Right atrium auricular region (tissue), 2 donors: ENCODE results near the gene GPR31. TPM values are rescaled to one million over a fixed set of nuclear protein-coding genes. Genes with fewer than 3 reads are reported as not detected.

Experiments
- DNase-seq: peaks from one replicate; pipeline ENCODE4 v3.0.0-alpha.2; 2019; ENCODE audit warnings: low spot score
- H3K27ac ChIP-seq, 2 donors: fragments of 200-600 bp; sonication (generic); 1 replicate in 1 of 2; 2 replicates in 1 of 2; pipeline ENCODE4 v1.5.1; 2016 to 2019
- H3K27me3 ChIP-seq, 2 donors: fragments of 200-600 bp; sonication (generic); one replicate each; pipeline versions ENCODE4 v1.5.1 to v1.6.0; 2017 to 2019
- H3K36me3 ChIP-seq: fragments of 200-600 bp; sonication (generic); one replicate; pipeline ENCODE4 v1.5.1; 2016
- H3K4me1 ChIP-seq, 2 donors: fragments of 200-600 bp; sonication (generic); one replicate each; pipeline versions ENCODE4 v1.5.1 to v1.6.0; 2017 to 2019
- H3K4me3 ChIP-seq, 2 donors: fragments of 200-600 bp; sonication (generic); 1 replicate in 1 of 2; 2 replicates in 1 of 2; pipeline ENCODE4 v1.5.1; 2017 to 2019; ENCODE audit warnings: mild to moderate bottlenecking in 1 of 2, moderate library complexity in 1 of 2
- H3K9me3 ChIP-seq, 2 donors: fragments of 200-600 bp; sonication (generic); one replicate each; pipeline ENCODE4 v1.5.1; 2019
- total RNA-seq, 2 donors: library from RNA; depleted of rRNA; stranded (reverse); fragments of >200 nt; gene quantifications; one replicate each; pipeline ENCODE4 v1.1.0, GENCODE V29; 2016
- TF ChIP-seq, protein P1 (sequence below), 2 donors: fragments of 200-600 bp; sonication (generic); IDR thresholded peaks; one replicate each; pipeline ENCODE4 v1.5.1; 2019; ENCODE audit warnings: antibody characterized with exemption in 2 of 2

The GPR31 gene
- total RNA-seq, 2 donors from 2014 or later: not detected

DNA sequence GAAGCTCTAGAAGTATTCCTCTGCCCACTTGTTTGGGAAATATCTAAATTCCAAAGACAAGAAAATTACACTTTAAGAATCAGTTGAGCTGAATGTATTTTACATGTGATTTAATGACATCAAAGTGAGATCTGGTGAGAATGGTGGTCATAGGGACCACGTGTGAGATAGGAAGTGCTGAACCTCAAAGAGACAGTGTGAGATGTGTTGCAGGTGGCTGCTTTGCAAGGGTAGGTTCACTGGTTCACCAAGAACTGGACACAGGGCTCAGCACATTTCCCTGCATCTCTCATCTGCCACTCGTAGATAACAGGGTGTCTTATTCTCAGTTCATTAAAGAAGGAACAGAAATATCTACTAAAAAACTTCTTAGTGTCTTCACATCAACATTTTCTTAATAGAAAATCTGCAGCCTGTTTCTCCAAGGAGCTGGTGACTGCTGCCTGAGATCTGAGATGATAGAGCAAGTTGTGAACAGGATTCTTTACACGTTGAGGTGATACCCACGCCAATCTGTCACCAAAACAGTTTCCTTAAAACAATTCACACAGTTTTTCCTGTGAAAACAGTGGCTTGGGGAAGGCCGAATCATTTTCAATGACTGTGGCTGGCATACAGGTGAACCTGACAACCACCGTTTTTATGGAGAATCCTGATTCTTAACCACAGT, 27.6 kb downstream of the GPR31 start:
- H3K4me3 ChIP-seq: no peak overlapping the region
- TF ChIP-seq, protein P1, sequence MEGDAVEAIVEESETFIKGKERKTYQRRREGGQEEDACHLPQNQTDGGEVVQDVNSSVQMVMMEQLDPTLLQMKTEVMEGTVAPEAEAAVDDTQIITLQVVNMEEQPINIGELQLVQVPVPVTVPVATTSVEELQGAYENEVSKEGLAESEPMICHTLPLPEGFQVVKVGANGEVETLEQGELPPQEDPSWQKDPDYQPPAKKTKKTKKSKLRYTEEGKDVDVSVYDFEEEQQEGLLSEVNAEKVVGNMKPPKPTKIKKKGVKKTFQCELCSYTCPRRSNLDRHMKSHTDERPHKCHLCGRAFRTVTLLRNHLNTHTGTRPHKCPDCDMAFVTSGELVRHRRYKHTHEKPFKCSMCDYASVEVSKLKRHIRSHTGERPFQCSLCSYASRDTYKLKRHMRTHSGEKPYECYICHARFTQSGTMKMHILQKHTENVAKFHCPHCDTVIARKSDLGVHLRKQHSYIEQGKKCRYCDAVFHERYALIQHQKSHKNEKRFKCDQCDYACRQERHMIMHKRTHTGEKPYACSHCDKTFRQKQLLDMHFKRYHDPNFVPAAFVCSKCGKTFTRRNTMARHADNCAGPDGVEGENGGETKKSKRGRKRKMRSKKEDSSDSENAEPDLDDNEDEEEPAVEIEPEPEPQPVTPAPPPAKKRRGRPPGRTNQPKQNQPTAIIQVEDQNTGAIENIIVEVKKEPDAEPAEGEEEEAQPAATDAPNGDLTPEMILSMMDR (IDR thresholded peaks at IDR 0.05): no peak
- DNase-seq: no peak
- H3K27ac ChIP-seq: no peak overlapping the region
- no peaks in the 10 kb centered on the region for H3K9me3 ChIP-seq
- H3K4me1 ChIP-seq: no peaks in the 10 kb centered on the region
- no peaks in the 10 kb centered on the region for H3K27me3 ChIP-seq
- H3K36me3 ChIP-seq: no peaks in the 10 kb centered on the region

- Histone ChIP-seq H3K9me3 (no peaks in the 10 kb centered on the region), H3K27ac (no peak overlapping the region), H3K4me3 (no peak overlapping the region), H3K36me3 (no peaks in the 10 kb centered on the region), H3K27me3 (no peaks in the 10 kb centered on the region), H3K4me1 (no peaks in the 10 kb centered on the region)
- no peak for DNase-seq
- TF ChIP-seq, protein P1 (IDR thresholded peaks at IDR 0.05): no peak
Observed at GRCh38 chr6:167129562-167129961, 28.2 kb downstream of the GPR31 start.

DNA sequence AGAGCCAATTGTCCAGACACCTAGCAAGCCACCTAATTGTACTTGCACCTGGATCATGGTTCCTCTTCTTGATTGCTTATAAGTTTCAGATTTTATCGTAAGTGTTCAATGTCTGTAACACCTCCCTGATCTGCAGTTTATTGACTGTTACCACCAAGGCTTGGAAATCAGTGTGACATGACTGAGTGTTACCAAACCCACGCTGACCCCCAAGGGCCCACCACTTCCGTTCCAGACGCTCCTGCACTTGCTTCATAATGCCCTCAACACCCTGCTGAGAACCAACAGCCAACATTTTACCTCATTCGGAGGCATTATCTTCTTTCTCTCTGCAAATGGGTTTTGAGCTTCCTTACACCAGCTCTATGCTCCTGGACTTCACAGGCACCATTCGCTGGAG, 28.6 kb downstream of the GPR31 start:
- no peak overlapping the region for H3K27ac ChIP-seq
- no peak for DNase-seq
- H3K4me3 ChIP-seq: no peak overlapping the region
- H3K27me3 ChIP-seq: no peaks in the 10 kb centered on the region
- no peaks in the 10 kb centered on the region for H3K36me3 ChIP-seq
- TF ChIP-seq, protein P1 (IDR thresholded peaks at IDR 0.05): no peak
- no peaks in the 10 kb centered on the region for H3K4me1 ChIP-seq
- H3K9me3 ChIP-seq: no peaks in the 10 kb centered on the region

DNA sequence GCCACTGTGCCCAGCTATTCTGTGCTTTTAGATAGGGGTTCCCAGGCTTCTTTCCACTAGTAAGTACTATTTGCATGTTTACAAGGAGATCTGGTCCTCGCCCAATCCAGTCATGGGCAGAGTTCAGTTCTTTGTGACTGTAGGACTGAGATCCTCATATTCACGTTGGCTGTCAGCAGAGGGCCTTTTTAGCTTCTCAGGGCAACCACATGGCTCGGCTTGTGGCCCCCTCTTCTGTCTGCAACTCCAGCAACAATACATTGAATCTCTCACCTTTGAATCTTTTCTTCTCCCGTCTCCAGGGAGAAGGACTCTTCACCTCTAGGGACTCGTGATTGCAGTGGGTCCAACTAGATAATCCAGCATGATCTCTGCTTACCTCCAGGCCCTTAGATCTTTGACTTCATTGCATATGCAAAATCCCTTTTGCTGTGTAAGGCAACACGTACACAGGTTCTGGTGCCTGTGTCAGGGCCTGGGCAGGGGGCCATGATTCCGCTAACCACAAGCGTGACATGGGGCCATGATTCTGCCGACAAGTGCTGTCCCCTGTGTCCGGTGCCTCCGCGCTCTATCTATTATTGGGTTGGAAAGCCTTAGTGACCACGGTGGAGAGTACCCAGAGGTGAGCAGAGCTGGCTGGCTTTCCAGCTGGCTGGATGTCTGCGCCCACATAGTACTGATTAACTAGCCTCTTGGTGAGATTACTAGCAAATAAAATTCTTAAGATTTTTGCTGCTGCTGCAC, 29.8 kb downstream of the GPR31 start:
- TF ChIP-seq, protein P1 (IDR thresholded peaks at IDR 0.05): no peak
- no peak for DNase-seq
- Histone ChIP-seq H3K27ac (no peak overlapping the region), H3K27me3 (no peaks in the 10 kb centered on the region), H3K4me1 (no peaks in the 10 kb centered on the region), H3K9me3 (no peaks in the 10 kb centered on the region), H3K36me3 (no peaks in the 10 kb centered on the region), H3K4me3 (no peak overlapping the region)

DNA sequence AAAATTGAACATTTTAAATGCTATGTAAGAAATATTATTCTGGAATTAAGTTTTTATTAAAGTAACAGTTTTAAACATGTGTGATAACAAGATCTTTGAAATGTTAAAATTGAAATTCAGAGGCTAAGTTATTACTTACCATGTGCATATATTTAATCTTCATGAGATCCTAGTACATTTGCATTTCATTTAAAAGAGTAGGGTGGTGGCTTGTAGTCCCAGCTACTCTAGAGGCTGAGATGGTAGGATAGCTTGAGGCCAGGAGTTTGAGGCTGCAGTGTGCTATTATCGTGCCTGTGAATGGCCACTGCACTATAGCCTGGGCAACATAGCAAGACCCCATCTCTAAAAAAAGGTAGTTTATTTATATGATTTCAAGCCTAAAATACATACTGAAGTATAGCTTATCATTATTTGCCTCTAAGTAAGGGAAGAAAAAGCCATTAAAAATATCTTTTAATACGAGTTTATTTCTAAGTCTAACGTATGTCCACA, 31.9 kb downstream of the GPR31 start:
- Histone ChIP-seq H3K36me3 (no peaks in the 10 kb centered on the region), H3K4me1 (no peaks in the 10 kb centered on the region), H3K27ac (no peak overlapping the region), H3K9me3 (no peaks in the 10 kb centered on the region), H3K4me3 (no peak overlapping the region), H3K27me3 (no peaks in the 10 kb centered on the region)
- TF ChIP-seq, protein P1 (IDR thresholded peaks at IDR 0.05): no peak
- no peak for DNase-seq
